SU-DHL-6 (cell line): ENCODE measurements around the gene AGBL4.

Experiments
- EZH2phosphoT487 ChIP-seq: fragments of 200-600 bp; sonication (generic), shearing (Covaris generic); conservative IDR thresholded peaks from 2 replicates; pipeline ENCODE4 v1.6.1; 2018; ENCODE audit warnings: mild to moderate bottlenecking, antibody characterized with exemption, low read length, moderate library complexity, mixed read lengths
- TF ChIP-seq, protein P1 (sequence below): fragments of 200-600 bp; sonication (generic); IDR thresholded peaks from one replicate; pipeline ENCODE4 v1.5.1; 2017; ENCODE audit warnings: antibody characterized with exemption, mild to moderate bottlenecking, low read length, moderate library complexity; ENCODE audit not compliant: insufficient read depth, poor library complexity, severe bottlenecking

- TF ChIP-seq, protein P1, sequence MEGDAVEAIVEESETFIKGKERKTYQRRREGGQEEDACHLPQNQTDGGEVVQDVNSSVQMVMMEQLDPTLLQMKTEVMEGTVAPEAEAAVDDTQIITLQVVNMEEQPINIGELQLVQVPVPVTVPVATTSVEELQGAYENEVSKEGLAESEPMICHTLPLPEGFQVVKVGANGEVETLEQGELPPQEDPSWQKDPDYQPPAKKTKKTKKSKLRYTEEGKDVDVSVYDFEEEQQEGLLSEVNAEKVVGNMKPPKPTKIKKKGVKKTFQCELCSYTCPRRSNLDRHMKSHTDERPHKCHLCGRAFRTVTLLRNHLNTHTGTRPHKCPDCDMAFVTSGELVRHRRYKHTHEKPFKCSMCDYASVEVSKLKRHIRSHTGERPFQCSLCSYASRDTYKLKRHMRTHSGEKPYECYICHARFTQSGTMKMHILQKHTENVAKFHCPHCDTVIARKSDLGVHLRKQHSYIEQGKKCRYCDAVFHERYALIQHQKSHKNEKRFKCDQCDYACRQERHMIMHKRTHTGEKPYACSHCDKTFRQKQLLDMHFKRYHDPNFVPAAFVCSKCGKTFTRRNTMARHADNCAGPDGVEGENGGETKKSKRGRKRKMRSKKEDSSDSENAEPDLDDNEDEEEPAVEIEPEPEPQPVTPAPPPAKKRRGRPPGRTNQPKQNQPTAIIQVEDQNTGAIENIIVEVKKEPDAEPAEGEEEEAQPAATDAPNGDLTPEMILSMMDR: peak; percentile 60
- no peak for TF ChIP-seq EZH2phosphoT487
Measured at GRCh38 chr1:48530727-48531351, 1492.9 kb downstream of the AGBL4 start.
